ENCODE data around the gene SIRT6.
A peak's percentile ranks its signal among the peaks of the same experiment; 100 is the strongest.
"Not testable (repeated sequence)": the region's sequence is repeated elsewhere in the genome, so short reads cannot be mapped to it uniquely, and the experiment has no call there.

SIRT6 gene

DNA sequence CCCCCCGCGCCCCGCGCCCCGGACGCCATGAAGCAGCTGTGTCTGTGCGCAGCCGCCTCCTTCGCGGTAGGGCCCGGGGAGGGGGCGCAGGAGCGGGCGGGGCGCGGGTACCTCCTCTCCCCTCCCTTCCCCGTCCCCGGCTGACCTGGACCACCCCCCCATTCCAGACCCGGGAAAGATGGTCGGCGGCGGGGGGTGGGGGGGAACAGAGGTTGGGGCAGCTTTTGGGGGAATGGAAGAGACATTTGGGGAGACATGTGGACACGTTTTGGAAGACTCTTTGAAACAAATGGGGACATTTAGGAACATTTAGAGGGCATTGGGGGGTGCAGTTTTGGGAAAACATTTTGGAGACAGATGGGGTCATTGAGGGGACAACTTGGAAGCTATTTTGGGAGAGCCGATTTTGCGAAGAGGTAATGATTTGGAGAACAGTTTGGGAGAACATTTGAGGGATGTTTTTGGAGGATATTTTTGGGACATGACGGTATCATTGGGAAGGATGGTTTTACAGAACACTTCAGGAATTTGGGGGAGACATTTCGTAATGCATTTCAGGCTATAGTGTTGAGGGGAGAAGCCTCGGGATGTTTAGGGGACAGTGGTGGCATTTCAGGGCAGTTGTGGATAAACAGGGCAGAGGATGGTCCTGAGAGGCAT is 16.2 kb upstream of the SIRT6 start:
- no peak for DNase-seq

DNA sequence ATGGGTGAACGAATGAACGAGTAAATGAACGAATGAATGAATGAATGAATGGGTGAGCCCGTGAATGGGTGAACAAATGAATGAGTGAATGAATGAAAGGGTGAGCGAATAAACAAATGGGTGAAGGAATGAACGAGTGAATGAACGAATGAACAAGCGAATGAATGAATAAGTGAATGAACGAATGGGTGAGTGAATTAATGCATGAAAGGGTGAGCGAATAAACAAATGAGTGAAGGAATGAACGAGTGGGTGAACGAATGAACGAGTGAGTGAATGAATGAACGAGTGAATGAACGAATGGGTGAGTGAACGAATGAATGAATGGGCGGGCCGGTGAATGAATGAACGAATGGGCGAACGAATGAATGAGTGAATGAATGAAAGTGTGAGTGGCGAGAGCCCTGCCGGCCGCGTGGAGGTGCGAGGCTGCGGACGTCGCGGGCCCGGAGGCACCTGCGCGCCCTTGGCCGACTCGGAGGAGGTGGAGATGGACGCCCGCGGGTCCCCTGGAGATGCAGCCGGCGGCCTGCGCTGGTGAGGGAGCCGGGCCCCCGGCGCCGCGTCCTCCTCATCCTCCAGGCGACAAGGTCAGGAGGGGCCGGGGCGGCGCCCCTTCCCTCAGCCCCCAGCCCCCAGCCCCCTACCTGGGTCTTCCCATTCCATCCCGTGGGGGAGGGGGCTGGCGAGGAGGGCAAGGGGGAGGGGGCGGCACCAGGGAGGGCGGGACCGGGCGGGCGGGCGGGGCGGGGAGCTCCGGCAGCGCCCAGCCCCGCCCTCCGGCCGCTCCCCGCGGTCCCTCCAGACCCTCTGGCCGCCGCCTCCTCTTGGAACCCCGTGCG is 15.5 kb upstream of the SIRT6 start:
- DNase-seq, result no peak

DNA sequence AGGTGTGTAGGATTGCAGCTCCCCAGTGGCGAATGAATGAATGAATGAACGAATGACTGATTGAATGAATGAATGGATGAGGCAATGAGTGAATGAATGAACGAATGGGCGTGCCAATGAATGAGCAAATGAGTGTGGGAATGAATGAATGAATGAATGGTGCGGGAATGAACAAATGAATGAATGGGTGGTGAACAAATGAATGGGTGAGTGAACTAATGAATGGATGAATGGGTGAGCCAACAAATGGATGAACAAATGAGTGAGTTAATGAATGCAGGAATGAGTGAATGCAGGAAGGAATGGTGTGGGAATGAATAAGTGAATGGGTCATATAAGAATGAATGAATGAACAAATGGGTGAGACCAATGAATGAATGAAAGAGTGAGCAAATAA is 14.9 kb upstream of the SIRT6 start:
- no peak for DNase-seq

DNA sequence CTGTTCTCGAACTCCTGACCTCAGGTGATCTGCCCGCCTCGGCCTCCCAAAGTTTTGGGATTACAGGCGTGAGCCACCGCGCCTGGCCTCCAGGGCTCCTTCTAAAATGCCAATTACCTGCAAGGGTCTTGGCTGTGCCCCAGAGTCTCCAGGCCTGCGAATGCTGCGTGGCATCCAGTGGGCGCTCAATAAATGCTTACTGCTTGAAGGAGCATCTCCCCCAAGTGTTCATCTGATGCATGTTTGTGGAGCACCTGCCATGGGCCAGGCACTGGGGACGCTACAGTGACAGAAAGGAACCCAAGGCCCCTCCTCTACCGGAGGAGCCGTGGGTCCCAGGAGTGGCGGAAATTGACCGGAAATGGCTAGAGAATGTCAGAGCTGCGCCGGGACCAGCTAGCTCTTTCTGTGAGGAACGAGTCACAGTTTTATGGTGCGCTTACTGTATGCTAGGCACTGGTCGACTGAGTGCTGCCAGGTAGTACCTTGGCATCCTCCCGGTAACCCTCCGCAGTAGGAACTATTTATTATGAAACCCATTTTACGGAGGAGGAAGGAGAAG is 14.3 kb upstream of the SIRT6 start:
- no peak for DNase-seq

DNA sequence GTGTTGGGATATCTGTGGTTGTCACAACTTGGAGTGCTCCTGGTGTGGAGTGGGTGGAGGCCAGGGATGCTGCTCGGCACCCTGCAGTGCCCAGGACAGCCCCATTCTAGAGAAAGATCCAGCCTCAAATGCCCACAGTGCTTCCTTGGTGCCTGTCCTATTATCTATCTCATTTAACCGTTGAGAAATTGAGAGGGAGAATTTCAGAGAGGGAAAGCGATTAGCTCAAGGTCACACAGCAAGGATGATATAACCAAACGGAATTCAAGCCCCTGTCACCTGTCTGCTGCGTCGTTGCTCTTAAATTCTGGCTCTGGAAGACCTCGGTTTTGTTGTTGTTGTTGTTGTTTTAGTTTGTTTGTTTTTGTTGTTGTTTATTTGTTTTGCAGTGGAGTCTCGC is 13.6 kb upstream of the SIRT6 start:
- DNase-seq, result no peak

DNA sequence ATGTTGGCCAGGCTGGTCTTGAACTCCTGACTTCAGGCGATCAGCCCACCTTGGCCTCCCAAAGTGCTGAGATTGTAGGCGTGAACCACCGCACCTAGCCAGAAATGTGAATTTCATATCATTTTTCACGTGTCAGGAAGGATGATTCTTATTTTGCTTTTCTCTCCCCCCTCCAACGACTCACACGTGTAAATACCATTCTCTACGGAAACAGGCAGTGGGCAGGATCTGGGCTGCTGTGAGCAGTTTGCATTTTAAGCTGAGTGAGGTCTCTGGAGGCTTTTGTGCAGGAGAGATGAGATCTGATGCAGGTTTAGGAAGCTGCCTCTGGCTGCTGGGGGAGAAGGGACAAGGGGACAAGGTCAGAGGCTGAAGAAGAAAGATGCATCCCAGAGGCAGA is 12.0 kb upstream of the SIRT6 start:
- DNase-seq, result no peak

DNA sequence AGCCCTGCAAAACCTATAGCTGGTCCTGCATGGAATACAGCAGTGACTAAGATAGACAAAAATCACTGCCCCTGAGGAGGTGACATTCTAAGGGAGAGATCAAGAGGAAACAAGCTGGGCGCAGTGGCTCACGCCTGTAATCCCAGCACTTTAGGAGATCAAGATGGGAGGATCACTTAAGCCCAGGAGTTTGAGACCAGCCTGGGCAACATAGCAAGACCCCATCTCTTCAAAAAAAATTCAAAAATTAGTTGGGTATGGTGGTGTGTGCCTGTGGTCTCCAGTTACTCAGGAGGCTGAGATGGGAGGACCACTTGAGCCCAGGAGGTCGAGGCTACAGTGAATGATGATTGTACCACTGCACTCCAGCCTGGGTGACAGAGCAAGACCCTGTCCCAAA is 10.2 kb upstream of the SIRT6 start:
- not testable (repeated sequence) for DNase-seq

DNA sequence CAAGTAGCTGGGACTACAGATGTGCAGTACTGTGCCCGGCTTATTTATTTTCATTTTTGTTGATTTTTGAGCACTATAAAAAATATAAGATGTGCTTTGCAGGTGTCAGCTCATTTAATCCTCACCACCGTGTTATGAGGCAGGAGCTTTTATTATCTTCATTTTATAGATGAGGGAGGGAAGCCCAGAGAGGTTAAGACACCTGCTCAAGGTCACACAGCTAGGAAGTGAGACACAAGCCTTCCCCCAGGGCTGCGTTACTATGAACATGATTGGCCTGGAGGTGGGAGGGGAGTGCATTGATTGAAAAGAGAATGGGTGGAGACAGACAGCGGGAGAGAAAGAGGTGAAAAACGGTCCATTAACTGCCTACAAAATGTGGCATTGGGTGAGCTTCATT is 7.3 kb upstream of the SIRT6 start:
- DNase-seq, result no peak

DNA sequence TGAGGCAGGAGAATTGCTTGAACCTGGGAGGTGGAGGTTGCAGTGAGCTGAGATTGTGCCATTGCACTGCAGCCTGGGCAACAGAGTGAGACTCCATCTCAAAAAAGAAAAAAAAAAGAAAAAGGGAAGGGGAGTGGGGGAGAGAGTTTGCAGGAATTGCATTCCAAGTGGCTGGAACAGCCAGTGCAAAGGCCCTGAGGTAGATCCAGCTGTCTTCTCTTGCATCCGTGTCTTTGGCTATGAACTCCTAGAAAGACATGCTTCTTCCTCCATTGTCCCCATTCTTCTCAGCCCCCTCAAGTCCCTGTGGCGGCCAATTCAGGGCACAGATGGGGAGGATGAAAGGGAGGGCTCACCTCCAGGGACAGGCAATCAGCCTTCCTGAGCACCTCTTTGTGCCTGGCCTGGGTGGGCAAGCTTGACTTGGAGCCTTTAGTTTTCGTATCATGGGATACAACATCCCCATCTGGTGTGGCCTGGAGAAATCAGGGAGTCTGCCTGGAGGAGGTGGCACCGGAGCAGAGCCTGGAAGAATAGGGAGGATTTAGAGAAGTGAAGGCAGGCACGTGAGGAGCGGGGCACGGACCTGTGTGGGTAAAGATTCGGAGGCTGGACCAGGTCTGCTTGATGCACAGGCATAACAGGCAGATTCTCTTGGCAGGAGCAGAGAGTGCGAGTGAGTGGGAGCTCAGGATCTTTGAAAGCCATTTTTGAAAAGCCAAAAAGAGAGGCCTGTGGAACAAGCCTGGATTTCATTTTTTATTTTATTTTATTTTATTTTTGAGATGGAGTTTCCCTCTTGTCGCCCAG is 5.2 kb upstream of the SIRT6 start:
- no peak for DNase-seq

DNA sequence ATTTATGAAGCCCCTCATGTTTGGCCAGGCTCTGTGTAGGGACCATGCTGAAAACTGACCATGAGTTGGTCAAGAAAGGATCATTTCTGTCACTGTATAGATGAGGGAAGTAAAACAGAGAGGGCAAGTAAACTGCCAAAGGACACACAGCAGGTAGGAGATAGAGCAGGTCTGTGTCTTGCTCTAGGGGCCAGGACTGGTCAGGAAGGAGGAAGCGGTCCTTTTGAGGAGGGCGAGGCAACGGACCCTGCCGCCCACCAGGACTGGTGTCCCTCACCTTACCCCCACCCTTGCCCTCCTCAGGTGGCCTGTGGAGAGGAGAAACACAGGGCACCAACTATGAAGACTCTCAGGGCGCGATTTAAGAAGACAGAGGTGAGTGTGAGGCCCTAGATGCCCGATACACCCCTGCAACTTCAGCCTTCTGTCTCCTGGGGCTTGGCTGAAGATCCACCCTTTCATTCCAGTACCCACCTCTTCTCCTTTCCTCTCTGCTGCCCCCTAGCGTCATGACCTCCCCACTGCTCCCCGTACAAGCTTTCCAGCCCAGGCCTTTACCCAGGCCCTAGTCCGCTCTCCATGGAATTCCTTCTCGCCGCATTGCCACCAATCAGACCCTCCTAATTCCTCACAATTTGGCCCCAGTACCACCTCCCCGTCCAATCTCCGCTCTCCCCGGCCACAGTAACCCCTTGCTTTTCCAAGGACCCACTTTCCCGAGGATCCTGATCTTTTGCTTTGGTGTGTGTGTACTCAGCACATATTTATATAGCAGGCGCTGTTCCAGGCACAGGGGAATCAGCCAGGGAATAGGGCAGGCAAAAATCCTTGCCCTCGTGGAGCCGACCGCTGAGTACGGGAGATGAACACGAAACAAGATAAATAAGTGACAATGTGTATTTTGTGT is 4.0 kb upstream of the SIRT6 start:
- DNase-seq, result peak; percentile 47

DNA sequence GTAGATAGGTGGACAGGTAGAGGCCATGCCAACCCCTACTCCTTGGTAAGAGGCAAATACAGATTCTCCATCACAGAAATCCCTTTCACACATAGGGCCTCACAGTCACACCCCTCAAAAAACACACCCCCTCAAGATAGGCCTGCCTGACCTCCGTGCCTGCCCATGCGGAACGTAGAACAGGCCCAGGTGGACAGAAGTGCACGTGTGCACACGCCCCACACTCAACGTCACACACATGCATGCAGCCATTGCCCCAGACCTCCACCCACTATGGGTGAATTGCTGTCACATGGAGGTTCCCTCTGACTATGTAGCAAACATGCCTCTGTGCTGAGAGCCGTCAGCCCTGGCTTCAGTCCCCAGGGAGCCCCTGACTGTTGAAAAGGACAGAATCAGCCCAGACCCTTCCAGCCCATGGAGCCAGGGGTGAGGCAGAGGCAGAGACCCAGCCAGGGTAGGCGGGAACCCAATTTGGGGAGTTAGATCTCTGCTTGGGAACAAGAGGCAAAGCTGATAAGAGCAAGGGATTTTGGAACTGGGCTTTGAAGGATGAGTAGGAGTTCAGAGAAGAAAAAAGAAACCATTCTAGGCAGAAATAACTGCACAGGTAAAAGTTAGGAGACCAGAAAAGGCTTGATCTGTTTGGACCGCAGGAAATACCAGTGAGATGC is 3.2 kb upstream of the SIRT6 start:
- DNase-seq, result no peak

DNA sequence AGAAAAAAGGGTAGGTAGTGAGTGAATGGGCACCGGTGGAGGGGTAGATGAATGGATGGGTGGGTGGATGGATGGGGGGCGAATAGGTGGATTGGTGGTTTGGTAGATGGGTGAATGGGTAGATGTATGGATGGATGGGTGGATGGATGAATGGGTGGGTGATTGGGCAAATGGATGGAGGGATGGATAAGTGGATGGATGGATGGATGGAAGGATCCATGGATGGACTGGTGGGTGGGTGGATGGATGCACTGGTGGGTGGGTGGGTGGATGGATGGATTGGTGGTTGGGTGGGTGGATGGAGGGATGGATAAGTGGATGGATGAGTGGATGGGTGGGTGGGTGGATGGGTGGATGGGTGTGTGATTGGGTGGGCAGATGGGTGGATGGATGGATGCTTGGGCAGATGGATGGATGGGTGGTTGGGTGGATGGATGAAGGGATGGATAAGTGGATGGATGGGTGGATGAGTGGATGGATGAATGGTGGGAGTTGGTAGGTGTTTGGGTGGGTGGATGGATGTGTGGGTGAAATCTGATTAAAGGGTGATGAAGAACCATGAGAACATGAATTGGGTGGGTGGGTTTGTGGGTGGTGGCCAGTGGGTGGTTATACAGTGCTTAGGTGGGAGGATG is 2.5 kb upstream of the SIRT6 start:
- no peak for DNase-seq

DNA sequence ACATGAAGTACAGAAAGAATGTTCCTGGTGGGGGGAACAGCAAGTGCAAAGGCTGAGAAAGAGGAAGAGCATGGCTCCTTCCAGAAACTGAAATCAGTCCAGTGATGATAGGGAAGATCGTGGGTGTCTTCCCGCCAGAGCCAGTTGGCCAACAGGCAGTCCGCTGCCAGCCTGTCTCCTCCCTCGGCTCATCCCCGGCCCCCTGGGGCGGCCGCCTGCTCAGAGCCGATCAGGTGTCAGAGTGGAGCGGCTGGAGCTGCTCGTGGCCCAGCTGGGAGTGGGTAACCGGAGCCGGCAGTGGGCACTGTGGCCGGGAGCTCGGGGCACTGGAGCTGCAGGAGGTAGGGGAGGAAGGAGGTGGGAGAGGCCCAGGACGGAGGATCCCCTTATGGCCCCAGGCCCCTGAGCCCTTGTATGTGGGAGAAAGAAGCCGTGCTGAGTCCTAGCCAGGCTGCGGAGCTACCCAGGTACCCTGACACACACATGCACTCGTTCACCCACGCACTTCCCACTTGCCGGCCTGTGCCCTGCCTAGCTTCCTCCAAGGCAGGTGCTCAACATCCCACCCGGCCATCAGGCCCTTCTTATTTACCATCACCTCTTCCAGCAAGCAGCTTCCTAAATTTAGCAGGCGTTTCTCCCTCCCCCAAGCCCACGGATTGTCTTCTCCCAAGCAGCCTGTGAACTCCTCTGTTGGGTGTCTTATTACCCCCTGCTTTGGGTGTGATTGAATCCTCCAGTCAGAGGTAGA is 1.8 kb upstream of the SIRT6 start:
- DNase-seq, result no peak

DNA sequence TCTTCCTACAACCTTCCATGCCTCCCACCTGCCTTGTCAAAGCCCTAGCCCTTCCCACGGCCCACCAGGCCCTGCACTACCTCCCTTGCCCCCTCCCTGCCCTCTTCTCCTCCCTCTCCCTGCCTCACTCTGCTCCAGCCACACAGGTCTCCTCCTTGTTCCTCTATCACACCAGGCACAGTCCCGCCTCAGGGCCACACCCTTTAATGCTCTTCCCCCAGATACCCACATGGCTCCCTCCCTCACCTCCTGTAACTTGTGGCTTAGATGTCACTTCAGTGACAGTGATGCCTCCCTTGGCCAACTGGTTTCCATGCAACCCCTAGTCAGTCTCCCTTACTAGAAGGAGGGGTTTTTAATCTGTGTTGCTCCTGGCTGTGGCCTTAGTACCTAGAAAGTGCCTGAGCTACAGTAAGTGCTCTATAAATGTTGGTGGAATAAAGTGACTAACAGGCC is 1.3 kb downstream of the SIRT6 start:
- DNase-seq, result no peak

DNA sequence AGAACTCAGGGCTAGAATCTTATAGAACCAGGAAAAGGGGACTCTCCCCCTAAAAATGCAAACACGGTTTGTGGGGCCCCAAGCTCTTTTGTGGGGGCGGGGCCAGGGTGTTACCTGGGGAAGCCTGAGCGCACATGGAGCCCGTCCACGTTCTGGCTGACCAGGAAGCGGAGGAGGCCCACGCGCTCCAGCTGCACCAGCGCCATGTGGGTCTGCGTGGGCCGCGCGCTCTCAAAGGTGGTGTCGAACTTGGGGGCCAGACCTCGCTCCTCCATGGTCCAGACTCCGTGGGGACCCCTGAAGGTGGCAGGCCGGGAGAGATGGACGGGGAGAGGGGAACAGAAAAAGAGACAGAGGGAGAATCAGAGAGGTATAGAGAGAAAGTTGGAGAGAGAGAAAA is 3.4 kb downstream of the SIRT6 start:
- DNase-seq, result no peak

DNA sequence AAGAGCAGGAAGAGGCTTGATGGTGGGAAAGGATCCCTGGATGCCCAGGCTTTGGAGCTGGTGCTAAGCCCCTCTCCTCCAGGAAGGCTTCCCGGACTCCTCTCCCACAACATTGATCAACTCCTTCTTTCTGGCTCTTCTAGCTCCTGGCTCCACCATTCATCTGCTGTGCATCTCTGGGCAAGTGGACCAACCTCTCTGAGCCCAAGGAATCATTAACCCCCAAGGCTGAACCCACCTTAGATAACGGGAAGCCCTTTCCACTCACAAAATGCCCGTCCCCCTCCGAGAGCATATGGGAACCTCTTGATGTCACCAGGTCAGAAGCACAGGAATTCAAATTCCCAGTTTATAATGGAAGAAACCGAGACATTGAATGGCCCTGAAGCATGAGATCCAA is 5.2 kb downstream of the SIRT6 start:
- DNase-seq, result no peak

DNA sequence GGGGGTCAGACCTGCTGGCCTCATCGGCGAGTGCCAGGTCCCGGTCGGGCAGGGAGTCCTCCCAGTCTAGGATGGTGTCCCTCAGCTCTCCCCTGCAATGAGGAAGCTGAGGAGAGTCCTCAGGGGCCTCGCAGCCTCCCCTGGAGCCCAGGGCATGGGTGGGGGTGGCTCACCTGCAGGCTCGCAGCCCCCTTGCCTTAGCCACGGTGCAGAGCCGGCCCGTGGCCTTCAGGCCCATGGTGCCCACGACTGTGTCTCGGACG is 6.8 kb downstream of the SIRT6 start:
- no peak for DNase-seq

DNA sequence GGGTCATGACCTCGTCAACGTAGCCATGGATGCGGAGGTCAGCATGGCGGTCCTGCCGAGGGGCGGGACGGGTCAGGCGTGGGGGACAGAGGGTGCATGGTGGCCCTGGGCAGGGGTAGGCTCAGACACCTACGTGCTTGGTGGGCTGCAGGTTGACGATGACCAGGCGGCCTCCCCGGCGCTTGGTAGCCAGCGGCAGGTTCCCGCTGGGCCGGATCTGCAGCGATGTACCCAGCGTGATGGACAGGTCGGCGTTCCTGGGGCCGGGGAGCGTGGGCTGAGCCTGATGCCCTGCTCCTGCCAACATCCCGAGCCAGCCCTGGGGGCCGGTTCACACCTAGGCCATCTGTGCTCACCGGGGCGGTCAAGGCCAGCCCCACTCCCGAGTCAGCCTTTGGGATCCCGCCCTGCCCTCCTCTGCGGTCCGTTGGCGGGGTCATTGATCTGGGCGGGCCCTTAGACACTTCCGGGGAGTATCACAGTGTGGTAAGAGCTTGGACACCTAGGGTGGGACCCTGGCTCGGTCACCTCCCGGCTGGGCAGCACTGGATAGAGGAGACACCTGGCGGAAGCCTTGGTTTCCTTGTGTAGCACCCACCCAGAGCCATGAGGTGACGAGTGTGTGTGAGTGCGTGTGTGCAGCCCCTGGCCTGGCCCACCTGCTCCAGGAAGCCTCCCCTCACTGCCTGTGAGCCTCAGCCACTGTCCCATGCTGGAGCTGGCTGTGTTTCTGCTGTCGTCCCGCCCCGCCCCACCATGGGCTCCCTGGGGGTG is 7.3 kb downstream of the SIRT6 start:
- no peak for DNase-seq

DNA sequence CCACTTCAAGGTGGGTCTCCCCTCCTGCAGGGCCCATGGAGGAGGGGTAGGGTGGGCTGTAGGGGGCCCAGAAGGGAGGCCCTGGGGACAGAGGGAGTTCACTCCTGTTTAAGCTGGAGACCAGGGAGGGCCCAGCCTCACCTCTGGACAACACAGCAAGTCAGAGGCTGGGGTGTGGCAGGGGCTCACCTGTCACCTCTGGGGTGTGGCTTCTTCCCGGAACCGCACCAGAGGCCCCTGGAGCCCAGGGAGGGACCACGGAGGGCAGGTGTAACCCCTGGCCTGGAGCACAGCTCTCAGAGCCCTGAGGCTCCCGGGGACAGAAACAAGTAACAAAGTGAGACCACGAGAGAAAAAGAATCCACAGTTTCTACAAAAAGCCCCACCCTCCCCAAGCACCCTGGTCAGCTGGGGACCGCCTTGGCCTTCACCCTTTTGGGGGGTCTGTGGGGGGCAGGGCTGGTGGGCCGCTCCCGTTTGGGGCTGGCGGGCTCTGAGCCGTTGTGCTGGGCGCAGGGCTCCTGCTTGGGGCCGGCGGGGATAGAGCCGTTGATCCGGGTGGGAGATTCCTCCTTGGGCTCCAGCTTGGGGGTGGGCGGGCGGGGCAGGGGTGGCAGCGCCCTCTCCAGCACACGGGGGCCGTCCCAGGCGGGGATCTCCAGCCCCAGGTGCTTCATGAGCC is 8.0 kb downstream of the SIRT6 start:
- DNase-seq, result no peak

Measured in NCI-H226 (cell line).